IPS-20b (cell line): ENCODE measurements around the gene HSD11B1L.
"Not testable (repeated sequence)": the region's sequence is repeated elsewhere in the genome, so short reads cannot be mapped to it uniquely, and the experiment has no call there.

Source experiments
- H3K27ac ChIP-seq: one replicate; pipeline ENCODE4 v1.5.1; 2013; ENCODE audit warnings: low read length
- H3K27me3 ChIP-seq: 2 replicates; pipeline ENCODE4 v1.6.1; 2013; ENCODE audit warnings: mild to moderate bottlenecking, low read length, inconsistent platforms; ENCODE audit not compliant: insufficient read depth
- H3K36me3 ChIP-seq: 2 replicates; pipeline ENCODE4 v1.6.1; 2013; ENCODE audit warnings: low read depth, mild to moderate bottlenecking, inconsistent platforms, low read length, moderate library complexity; ENCODE audit not compliant: insufficient read depth
- H3K4me1 ChIP-seq: 2 replicates; pipeline ENCODE4 v1.6.1; 2013; ENCODE audit warnings: mild to moderate bottlenecking, control low read depth, inconsistent platforms, low read length, moderate library complexity; ENCODE audit not compliant: insufficient read depth
- H3K4me3 ChIP-seq: 2 replicates; pipeline ENCODE4 v1.5.1; 2013; ENCODE audit warnings: mild to moderate bottlenecking, low read length, inconsistent platforms
- H3K9ac ChIP-seq: 2 replicates; pipeline ENCODE4 v1.6.1; 2013; ENCODE audit warnings: low read depth, mild to moderate bottlenecking, inconsistent platforms, low read length, moderate library complexity
- H3K9me3 ChIP-seq: 2 replicates; pipeline ENCODE4 v1.6.1; 2013; ENCODE audit warnings: mild to moderate bottlenecking, low read depth, low read length, inconsistent platforms; ENCODE audit not compliant: insufficient read depth

The HSD11B1L gene

GRCh38 chr19:5713228-5713627 lies 32.4 kb downstream of the HSD11B1L start:
- Histone ChIP-seq H3K9ac (no peak overlapping the region), H3K27me3 (no peaks in the 10 kb centered on the region), H3K4me1 (no peaks in the 10 kb centered on the region), H3K9me3 (no peaks in the 10 kb centered on the region), H3K4me3 (no peak overlapping the region), H3K27ac (no peak overlapping the region), H3K36me3 (peaks cover 68% of the 10 kb centered on the region)

DNA sequence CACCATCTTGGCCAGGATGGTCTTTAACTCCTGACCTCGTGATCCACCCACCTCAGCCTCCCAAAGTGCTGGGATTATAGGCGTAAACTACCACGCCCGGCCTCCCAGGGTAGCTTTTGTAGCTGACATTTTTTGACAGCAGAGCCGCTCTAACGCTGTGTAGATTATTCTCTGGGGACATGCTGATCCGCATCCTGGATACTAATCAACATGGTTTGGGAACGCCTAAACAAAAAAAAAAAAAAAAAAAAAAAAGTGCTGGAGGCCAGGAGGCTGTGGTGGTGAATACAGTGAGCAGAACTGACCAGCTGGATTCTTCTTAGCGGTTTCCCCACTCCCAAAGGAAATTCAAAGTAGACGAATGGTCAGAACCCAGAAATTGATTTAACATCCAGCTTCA lies 34.0 kb downstream of the HSD11B1L start:
- Histone ChIP-seq H3K9ac (no peak overlapping the region), H3K9me3 (no peaks in the 10 kb centered on the region), H3K4me1 (no peaks in the 10 kb centered on the region), H3K4me3 (no peak overlapping the region), H3K27me3 (no peaks in the 10 kb centered on the region), H3K36me3 (peaks cover 61% of the 10 kb centered on the region), H3K27ac (no peak overlapping the region)

- Histone ChIP-seq H3K4me1 (no peaks in the 10 kb centered on the region), H3K4me3 (no peak overlapping the region), H3K9ac (no peak overlapping the region), H3K9me3 (no peaks in the 10 kb centered on the region), H3K27ac (no peak overlapping the region), H3K36me3 (peaks cover 39% of the 10 kb centered on the region), H3K27me3 (no peaks in the 10 kb centered on the region)
Observed at GRCh38 chr19:5717215-5717935, 36.5 kb downstream of the HSD11B1L start.

DNA sequence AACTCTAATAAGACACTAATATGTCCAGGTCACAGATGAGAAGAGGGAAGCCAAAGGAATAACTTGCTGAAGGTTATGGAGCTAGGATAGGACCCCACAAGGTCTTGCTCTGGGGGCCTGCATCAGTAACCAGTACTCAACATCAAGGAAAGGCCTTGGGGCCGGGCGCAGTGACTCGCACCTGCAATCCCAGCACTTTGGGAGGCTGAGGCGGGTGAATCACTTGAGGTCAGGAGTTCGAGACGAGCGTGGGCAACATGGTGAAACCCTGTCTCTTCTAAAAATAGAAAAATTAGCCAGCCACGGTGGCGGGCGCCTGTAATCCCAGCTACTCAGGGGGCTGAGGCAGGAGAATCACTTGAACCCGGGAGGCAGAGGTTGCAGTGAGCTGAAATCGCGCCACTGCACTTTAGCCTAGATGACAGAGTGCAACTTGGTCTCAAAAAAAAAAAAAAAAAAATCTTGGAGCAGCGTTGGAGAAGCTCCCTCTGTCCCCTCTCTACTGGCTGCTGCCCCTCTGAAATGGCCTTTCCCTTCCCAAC lies 37.3 kb downstream of the HSD11B1L start:
- no peaks in the 10 kb centered on the region for H3K27me3 ChIP-seq
- H3K4me3 ChIP-seq = peak overlapping the region; percentile 99
- H3K4me1 ChIP-seq = no peaks in the 10 kb centered on the region
- H3K36me3 ChIP-seq = peaks cover 32% of the 10 kb centered on the region
- H3K9ac ChIP-seq = peak overlapping the region; percentile 99
- no peak overlapping the region for H3K27ac ChIP-seq
- no peaks in the 10 kb centered on the region for H3K9me3 ChIP-seq

DNA sequence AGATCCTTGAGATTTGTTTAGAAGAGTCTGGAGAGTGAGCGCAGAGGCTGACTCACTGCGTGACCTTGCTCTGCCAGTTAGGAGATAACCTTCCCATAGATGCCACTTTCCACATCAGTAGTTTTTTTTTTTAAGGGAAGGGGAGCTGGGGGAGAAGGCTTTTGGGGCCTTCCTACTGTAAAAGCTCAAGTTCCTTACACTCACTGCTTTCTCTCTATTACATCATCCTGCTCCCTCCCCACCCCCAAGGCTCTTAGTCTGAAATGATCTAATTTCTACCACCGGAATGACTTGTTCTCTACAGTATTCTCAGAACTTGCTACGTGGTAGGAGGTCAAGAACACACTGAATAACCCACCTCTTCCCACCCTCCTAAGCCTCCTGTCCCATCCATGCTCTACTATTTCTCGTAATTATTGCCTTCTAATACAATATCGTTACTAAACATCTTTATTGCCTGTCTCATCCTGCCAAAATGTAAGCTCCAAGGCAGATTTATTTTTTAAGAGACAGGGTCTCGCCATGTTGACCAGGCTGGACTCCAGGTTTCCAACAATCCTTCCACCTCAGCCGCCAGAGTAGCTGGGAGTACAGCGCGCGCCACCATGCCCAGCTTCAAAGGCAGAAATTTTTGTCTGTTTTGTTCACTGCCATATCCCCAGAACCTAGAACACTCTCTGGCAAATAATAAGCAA lies 37.9 kb downstream of the HSD11B1L start:
- Histone ChIP-seq H3K4me3 (peak overlapping the region; percentile 99), H3K27me3 (no peaks in the 10 kb centered on the region), H3K36me3 (peaks cover 26% of the 10 kb centered on the region), H3K27ac (peak overlapping the region; percentile 75), H3K9me3 (no peaks in the 10 kb centered on the region), H3K4me1 (no peaks in the 10 kb centered on the region), H3K9ac (peak overlapping the region; percentile 99)

DNA sequence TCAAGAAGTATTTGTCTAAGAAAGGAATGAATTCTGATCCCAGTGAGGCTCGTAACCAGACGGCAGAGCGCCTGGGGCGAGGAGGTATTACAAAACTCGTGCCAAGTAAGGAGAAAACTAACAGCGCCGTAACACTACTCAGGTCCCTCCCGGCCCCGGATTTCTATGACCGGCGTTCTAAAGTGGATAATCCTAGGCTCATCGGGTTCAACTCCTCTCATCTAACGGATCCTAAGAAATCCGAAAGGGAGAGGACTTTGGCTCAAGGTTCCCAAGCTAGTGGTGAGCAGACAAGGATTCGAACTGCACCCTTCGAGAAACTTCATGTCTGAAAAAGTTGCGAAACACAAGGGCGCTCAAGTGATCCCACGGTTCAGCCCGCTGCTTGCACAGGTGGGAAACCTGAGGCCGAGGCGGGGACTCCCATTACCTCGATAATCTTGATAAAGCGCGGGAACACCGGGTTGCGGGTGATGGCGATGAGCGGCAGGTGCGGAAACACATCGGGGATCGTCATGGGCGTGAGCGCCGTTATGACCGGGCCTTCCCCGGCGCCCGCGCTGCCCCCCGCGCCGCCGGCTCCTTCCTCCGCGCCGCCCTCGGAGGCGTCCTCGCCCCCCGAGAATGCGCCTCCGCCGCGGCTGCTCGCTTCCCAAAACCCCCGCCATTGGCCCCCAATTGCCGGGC lies 38.6 kb downstream of the HSD11B1L start:
- Histone ChIP-seq H3K27ac (peak overlapping the region; percentile 75), H3K9me3 (no peaks in the 10 kb centered on the region), H3K36me3 (peaks cover 20% of the 10 kb centered on the region), H3K27me3 (no peaks in the 10 kb centered on the region), H3K9ac (peak overlapping the region; percentile 99), H3K4me1 (no peaks in the 10 kb centered on the region), H3K4me3 (peak overlapping the region; percentile 99)

DNA sequence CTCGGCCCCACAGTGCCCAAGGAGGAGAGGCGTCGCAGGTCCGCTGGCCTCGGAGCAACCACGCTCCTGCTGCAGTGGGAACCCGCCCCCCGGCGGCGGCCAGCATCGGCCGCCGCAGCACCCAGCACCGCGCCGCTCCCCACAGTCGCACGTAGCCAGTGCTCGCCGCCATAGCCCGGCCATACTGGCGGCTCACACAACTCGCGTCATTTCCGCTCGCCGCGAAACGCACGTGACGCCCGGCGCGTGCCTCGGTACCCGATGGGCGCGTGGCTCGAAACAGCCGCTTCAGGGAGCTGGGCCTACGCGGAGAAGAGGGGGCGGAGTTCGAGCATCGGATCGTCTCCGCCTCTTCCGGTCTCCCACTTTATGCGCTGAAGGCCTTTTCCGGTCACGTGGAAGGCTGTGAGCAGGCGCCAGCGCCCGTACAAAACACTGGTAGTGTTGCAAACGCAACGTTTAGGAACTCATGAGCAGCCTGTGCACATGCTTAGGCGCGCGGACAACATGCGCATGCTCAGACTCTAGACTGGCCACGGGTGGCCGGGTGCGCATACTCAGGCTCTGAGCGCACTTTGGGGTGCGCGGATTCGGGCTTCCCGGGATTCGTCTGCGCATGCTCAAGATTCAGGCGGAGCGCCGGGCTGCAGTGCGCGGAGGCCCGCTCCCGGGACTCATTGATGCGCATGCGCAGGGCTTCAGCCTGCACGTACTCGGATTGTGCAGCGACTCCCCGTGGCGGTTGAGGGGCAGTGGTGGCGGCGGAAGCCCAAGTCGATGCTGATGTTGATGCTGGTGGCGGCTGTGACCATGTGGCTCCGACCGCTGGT lies 39.3 kb downstream of the HSD11B1L start, which contains the start of the genes CATSPERD and LONP1:
Gene CATSPERD, plus strand, starts transcription at position 677 of the 830 bp plus-strand sequence. Its CDS starts 101 bp downstream, at position 778.
Gene LONP1, minus strand, starts transcription at position 186 of the 830 bp plus-strand sequence. Its CDS starts 14 bp downstream, at position 172.
- H3K27ac ChIP-seq = peak within 1 kb of the TSS; percentile 81
- H3K9ac ChIP-seq = peak within 1 kb of the TSS; percentile 99
- H3K36me3 ChIP-seq = peaks cover 15% of the 10 kb centered on the region
- H3K27me3 ChIP-seq = no peaks in the 10 kb centered on the region
- no peaks in the 10 kb centered on the region for H3K4me1 ChIP-seq
- peak within 1 kb of the TSS; percentile 99 for H3K4me3 ChIP-seq
- no peaks in the 10 kb centered on the region for H3K9me3 ChIP-seq

DNA sequence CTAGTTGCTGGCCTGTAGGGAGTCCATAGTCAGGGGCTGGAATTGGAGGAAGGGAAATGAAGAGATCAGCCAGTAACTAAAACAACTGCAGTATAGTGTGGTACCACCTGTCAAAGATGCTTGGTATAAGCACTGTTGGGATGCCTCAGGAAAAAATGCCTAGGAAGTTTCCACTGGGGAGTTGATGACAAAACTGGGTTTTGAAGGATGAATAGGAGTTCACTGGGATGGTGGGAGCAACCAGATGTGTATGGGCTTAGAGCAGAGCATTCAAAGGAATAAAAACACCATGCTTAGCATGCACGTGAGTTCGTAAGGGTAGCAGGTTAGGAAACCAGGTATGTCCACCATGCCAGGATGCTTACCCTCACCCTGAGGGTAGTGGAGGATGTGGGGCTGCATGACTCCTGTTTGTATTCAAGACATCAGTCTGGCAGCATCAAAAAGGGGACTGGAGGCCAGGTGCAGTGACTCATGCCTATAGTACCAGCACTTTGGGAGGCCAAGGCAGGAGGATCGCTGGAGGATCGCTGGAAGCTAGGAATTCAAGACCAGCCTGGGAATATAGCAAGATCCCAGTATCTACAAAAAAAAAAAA lies 46.7 kb downstream of the HSD11B1L start:
- no peak overlapping the region for H3K9ac ChIP-seq
- no peak overlapping the region for H3K27ac ChIP-seq
- no peak overlapping the region for H3K4me3 ChIP-seq
- no peaks in the 10 kb centered on the region for H3K9me3 ChIP-seq
- no peaks in the 10 kb centered on the region for H3K27me3 ChIP-seq
- H3K4me1 ChIP-seq = no peaks in the 10 kb centered on the region
- no peaks in the 10 kb centered on the region for H3K36me3 ChIP-seq

DNA sequence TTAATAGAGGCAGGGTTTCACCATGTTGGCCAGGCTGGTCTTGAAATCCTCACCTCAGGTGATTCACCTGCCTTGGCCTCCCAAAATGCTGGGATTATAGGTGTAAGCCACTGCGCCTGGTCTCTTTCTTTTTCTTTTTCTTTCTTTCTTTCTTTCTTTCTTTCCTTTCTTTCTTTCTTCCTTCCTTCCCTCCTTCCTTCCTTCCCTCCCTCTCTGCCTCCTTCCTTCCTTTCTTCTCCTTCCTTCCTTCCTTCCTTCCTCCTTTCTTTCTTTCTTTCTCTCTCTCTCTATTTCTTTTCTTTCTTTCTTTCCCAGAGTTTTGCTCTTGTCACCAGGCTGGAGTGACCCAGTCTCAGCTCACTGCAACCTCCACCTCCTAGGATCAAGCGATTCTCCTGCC lies 52.3 kb downstream of the HSD11B1L start:
- not testable (repeated sequence) for H3K27ac ChIP-seq, H3K4me1 ChIP-seq, H3K36me3 ChIP-seq, H3K27me3 ChIP-seq, H3K9me3 ChIP-seq, H3K4me3 ChIP-seq, H3K9ac ChIP-seq
